Erythroblast (primary cell): ENCODE measurements around the gene POT1.
"Not testable (repeated sequence)": the region's sequence is repeated elsewhere in the genome, so short reads cannot be mapped to it uniquely, and the experiment has no call there.

Source experiments
- DNase-seq, 2 experiments: peaks; one replicate each; lab custom pipeline; 2025; lab: John Stamatoyannopoulos, UW
- GATA1 ChIP-seq: IDR thresholded peaks from 2 replicates; pipeline ENCODE4 v1.6.1; 2011; ENCODE audit warnings: low read depth, mild to moderate bottlenecking, control low read depth, low read length, moderate library complexity
- POLR2A ChIP-seq: IDR thresholded peaks from 2 replicates; pipeline ENCODE4 v1.6.1; 2011; ENCODE audit warnings: mild to moderate bottlenecking, low read length

POT1 gene, protein sequence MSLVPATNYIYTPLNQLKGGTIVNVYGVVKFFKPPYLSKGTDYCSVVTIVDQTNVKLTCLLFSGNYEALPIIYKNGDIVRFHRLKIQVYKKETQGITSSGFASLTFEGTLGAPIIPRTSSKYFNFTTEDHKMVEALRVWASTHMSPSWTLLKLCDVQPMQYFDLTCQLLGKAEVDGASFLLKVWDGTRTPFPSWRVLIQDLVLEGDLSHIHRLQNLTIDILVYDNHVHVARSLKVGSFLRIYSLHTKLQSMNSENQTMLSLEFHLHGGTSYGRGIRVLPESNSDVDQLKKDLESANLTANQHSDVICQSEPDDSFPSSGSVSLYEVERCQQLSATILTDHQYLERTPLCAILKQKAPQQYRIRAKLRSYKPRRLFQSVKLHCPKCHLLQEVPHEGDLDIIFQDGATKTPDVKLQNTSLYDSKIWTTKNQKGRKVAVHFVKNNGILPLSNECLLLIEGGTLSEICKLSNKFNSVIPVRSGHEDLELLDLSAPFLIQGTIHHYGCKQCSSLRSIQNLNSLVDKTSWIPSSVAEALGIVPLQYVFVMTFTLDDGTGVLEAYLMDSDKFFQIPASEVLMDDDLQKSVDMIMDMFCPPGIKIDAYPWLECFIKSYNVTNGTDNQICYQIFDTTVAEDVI

DNA sequence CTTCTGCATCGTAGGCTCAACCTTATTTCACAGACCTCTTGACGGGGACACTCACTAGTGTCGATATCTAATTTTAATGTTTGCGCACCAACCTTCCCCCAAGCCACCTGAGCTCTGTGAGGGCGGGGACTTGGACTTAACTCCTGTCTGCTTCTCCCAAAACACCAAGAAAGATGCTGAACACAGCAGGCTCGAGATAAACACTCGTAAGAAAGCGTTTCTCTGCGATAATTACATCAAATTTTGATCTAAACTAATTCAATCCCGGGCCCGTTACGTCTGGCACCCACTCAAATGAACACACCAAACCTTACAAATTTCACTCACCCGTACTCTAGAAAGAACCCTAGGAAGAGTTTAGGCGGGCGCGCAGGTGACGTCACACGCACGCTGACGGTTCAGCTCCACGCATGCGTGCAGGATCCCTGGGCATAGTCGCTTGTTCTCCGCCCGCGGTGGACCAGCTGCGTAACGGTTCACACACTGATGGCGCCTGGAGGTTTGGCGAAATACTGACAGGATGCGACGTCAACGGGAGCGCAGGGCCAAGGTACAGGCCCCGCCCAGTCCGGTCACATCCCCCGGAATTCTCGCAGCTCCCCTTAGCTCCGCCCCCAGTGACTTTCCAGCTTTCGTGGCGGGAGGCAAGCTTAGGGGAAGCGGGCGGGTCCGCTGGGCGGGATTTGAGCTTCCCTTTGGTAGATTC is at the start of gene POT1:
TSS of gene POT1 (minus strand) at position 359 of the 706 bp plus-strand sequence. CDS start 32,652 bp downstream, outside the sequence.
- peak; percentile 99 for DNase-seq
- TF ChIP-seq GATA1 (no peak), POLR2A (peak; percentile 89)

DNA sequence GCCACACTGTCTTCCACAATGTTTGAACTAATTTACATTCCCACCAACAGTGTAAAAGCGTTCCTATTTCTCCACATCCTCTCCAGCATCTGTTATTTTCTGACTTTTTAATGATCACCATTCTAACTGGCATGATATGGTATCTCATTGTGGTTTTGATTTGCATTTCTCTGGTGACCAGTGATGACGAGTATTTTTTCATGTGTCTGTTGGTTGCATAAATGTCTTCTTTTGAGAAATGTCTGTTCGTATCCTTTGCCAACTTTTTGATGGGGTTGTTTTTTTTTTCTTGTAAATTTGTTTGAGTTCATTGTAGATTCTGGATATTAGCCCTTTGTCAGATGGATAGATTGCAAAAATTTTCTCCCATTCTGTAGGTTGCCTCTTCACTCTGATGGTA is 45.5 kb upstream of the POT1 start:
- not testable (repeated sequence) for DNase-seq

DNA sequence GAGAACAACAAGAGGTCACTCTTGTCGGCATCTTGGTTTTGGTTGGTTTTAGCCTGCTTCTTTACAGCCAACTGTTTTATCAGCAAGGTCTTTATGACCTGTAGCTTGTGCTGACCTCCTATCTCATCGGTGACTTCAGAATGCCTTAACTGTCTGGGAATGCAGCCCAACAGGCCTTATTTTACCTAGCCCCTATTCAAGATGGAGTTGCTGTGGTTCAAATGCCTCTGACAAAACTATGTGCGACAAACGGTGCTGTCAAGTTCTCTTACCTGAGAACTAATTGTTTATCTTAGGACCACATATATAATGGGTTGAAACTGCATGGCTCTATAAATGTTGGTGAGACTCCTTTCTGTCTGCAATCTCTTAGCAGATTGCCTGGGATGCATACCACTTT is 35.9 kb upstream of the POT1 start:
- TF ChIP-seq GATA1: no peak
- no peak for TF ChIP-seq POLR2A
- no peak for DNase-seq

DNA sequence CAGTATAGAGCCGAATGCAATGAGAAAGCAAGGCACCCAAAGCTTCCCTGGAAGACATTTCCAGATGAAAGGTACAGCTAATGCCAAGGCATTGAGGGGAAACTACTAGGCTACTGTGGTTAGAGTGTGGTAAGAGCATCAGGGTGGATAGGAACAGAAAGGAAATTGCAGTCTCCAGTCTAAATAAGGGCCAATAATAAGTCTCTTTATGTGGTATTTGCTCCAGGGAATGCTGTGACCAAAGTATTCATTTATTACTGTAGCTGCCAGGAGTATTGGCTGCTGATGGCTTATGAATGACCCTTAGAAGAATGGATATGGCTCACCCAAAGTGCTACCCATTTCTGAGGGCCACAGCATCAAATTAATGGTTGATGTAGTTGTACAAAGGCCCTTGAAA is 30.1 kb upstream of the POT1 start:
- DNase-seq: no peak
- no peak for TF ChIP-seq GATA1
- TF ChIP-seq POLR2A: no peak

DNA sequence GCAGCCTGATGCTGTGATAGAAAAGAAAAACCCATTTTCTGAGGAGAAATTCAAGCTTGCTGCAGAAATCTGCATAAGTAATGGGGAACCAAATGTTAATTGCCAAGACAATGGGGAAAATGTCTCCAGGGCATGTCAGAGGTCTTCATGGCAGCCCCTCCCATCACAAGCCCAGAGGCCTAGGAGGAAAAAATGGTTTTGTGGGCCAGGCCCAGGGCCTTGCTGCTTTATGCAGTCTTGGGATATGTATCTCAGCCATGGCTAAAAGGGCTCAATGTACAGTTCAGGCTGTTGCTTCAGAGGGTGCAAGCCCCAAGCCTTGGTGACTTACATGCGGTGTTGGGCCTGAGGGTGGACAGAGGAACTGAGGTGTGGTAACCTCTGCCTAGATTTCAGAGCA is 28.3 kb upstream of the POT1 start:
- DNase-seq: not testable (repeated sequence)

DNA sequence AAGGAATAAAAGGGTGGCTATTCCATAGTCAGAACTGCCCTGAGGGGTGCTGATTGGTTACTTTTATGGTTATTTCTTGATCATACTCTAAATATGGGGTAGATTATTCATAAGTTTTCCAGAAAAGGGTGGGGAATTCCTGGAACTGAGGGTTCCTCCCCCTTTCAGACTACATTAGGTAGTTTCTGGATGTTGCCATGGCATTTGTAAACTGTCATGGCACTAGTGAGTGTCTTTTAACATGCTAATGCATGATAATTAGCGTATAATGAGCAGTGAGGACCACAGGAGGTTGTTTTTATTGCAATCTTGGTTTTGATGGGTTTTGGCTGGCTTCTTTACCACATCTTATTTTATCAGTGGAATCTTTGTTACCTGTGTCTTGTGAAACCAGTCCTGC is 26.5 kb upstream of the POT1 start:
- no peak for TF ChIP-seq POLR2A
- TF ChIP-seq GATA1: no peak
- peak in 1 of 2 experiments; percentile 9 for DNase-seq

DNA sequence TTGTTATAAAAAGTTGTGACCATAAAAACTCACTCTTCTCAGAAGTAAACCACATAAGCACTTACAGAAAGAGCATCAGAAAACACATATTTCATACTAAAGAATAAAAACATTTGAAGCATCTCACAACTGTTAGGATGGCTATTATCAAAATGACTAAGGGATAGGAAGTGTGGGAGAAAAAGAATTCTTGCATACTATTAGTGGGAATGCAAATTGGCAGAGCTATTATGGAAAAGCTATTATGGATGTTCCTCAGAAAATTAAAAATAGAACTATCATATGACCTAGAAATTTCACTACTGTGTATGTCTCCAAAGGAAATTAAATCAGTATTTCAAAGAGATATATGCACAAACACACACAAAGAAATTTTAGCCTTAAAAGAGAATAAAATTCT is 25.2 kb upstream of the POT1 start:
- DNase-seq: no peak

DNA sequence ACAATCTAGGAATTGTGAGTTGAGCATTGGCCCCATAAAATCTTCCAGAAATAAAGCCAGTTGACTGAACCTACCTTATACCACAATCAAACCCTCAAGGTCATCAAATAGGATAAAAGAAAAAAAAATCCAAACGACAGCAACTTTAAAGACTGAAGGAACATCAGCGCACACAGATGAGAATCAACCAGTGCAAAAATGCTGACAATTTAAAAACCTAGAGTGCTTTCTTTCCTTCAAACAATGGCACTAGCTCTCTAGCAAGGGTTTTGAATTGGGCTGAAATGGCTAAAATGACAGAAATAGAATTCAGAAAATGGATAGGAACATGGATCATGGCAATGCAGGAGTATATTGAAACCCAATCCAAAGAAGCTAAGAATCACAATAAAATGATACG is 16.1 kb upstream of the POT1 start:
- no peak for DNase-seq
- no peak for TF ChIP-seq GATA1
- no peak for TF ChIP-seq POLR2A

More for the DNA sequence above, 25.2 kb upstream of the POT1 start:
- TF ChIP-seq GATA1 (no peak), POLR2A (no peak)

DNA sequence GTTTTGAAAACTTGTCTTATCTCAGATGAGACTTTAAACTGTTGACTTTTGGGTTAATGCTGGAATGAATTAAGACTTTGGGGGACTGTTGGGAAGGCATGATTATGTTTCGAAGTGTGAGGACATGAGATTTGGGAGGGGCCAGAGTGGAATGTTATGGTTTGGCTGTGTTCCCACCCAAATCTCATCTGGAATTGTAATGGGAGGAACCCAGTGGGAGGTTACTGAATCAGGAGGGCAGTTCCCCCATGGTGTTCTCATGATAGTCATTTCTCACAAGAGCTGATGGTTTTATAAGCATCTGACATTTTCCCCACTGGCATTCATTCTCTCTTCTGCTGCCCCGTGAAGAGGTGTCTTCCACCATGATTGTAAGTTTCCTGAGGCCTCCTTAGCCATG is 13.8 kb upstream of the POT1 start:
- no peak for DNase-seq
- no peak for TF ChIP-seq POLR2A
- TF ChIP-seq GATA1: no peak

DNA sequence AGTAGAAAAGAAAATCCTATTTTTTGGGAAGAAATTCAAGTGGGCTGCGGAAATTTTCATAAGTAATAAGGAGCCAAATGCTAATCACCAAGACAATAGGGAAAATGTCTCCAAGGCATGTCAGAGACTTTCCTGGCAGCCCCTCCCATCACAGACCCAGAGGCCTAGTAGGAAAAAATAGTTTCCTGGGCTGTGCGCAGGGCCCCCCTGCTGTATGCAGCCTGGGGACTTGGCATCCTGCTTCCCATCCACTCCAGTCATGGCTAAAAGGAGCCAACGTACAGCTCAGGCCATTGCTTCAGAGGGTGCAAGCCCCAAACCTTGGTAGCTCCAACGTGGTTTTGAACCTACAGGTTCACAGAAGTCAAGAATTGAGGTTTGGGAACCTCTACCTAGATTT is 12.8 kb upstream of the POT1 start:
- DNase-seq: no peak
- no peak for TF ChIP-seq POLR2A
- TF ChIP-seq GATA1: no peak

DNA sequence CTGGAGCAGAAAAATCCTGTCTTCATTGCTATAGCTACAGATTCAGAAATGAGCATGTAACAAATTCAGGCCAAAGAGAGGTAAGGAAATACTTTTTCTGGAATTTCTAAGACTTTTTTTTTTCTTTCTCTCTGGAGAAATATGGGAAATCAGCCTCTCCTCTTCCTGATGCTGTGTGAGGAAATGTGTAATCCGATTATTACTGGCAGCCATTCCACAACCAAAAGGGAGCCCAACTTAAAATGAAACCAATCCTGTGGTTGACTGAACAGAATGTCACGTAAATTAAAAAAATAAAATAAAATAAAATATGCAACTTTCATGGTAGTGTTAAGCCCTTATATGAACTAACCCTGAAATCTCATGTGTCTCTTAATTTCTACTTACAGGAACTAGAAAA is 10.7 kb upstream of the POT1 start:
- no peak for DNase-seq
- TF ChIP-seq GATA1 (no peak), POLR2A (no peak)

DNA sequence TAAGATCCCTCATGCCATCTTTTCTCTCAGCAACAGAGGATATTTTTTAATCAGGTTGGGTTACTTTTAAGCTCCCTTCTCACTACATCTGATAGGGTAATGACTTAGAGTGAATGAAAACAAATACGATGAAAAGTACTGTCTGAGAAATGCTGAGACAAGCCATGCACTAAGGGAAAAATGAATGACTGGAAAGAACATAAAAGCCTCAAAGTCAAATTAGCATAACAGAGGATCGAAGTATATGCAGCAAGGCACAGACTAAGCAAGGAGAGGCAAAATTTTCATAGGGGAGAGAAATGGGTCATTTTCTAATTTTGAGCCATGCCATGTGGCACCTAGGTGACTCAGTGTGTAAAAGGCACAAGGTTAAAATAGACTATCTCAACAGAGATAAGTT is 8.5 kb upstream of the POT1 start:
- TF ChIP-seq GATA1: no peak
- TF ChIP-seq POLR2A: no peak

DNA sequence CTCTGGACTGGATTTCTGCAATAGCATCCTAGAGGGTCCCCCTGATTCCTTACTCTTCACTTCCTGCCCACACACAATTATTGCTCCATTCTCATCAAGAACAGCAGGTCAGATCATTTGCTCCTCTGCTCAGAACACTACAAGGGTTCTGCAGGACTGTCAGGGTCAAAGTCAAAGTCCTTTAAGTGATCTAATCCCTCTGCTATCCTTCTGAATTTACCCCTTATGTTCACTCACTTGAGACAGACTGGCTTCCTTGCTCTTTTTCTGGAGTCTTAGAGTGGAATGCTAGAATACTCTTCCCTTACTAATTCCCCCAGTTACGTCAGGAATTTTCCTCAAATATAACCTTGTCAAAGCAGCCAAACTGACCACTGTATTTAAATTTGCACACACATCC is 7.5 kb upstream of the POT1 start:
- no peak for TF ChIP-seq GATA1
- TF ChIP-seq POLR2A: no peak
- DNase-seq: no peak

More for the DNA sequence above, 8.5 kb upstream of the POT1 start:
- no peak for DNase-seq

DNA sequence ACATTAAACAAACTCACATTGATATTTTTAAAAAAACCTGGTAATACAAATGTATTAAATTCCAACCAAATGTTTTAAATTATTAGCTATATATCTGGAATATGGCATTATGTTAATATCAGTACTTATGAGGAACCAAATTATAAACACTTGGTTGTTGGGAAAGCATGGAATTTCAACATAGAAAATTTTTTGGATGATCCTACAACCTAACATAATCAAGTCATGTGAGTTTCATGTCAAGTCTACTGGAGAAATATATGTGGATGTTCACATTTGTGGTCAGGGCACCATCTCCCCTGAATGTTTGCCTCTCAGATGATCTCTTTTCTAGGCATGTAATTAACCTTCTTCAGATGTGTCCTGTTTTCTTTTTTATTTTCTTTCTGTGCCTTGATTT is 5.2 kb upstream of the POT1 start:
- DNase-seq: no peak
- TF ChIP-seq POLR2A (no peak), GATA1 (no peak)
